Liver (tissue), 3 donors: ENCODE data around the gene NAXD.

ENCODE experiments used
- FOXA1 ChIP-seq: IDR thresholded peaks from 2 replicates; pipeline ENCODE4 v1.6.1; 2016; ENCODE audit warnings: antibody characterized with exemption
- GABPA ChIP-seq, 2 donors: IDR thresholded peaks in 1 of 2; conservative IDR thresholded peaks in 1 of 2; 2 replicates each; pipeline ENCODE4 v1.6.1; 2016; ENCODE audit warnings: antibody characterized with exemption in 2 of 2, mild to moderate bottlenecking in 1 of 2, moderate library complexity in 1 of 2
- RAD21 ChIP-seq, 2 donors: IDR thresholded peaks; 2 replicates each; pipeline ENCODE4 v1.6.1; 2016; ENCODE audit warnings: antibody characterized with exemption in 2 of 2, mild to moderate bottlenecking in 2 of 2
- TF ChIP-seq, protein P1 (sequence below): fragments of 150-350 bp; IDR thresholded peaks from 2 replicates; pipeline ENCODE4 v1.5.1; 2017; ENCODE audit warnings: improper control_type of control experiment, low read depth, low read length; ENCODE audit not compliant: missing input control
- donor health status: healthy.
- donor health status: healthy.

GRCh38 chr13:110593430-110594130 is 21.8 kb upstream of the NAXD start:
- TF ChIP-seq, protein P1, sequence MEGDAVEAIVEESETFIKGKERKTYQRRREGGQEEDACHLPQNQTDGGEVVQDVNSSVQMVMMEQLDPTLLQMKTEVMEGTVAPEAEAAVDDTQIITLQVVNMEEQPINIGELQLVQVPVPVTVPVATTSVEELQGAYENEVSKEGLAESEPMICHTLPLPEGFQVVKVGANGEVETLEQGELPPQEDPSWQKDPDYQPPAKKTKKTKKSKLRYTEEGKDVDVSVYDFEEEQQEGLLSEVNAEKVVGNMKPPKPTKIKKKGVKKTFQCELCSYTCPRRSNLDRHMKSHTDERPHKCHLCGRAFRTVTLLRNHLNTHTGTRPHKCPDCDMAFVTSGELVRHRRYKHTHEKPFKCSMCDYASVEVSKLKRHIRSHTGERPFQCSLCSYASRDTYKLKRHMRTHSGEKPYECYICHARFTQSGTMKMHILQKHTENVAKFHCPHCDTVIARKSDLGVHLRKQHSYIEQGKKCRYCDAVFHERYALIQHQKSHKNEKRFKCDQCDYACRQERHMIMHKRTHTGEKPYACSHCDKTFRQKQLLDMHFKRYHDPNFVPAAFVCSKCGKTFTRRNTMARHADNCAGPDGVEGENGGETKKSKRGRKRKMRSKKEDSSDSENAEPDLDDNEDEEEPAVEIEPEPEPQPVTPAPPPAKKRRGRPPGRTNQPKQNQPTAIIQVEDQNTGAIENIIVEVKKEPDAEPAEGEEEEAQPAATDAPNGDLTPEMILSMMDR = peak; percentile 77
- no peak for TF ChIP-seq FOXA1
- no peak for TF ChIP-seq GABPA (IDR thresholded peaks at IDR 0.05 in 1 of 2, conservative IDR thresholded peaks at IDR 0.05 in 1 of 2)
- TF ChIP-seq RAD21 (IDR thresholded peaks at IDR 0.05) = peak; percentile 87 to 90
